ENCODE results near the gene ETS2. TPM values are rescaled to one million over a fixed set of nuclear protein-coding genes. Genes with fewer than 3 reads are reported as not detected.
A peak's percentile ranks its signal among the peaks of the same experiment; 100 is the strongest.

ETS2 gene
- total RNA-seq, 2 donors from 2014 or later = 110 to 185 TPM

DNA sequence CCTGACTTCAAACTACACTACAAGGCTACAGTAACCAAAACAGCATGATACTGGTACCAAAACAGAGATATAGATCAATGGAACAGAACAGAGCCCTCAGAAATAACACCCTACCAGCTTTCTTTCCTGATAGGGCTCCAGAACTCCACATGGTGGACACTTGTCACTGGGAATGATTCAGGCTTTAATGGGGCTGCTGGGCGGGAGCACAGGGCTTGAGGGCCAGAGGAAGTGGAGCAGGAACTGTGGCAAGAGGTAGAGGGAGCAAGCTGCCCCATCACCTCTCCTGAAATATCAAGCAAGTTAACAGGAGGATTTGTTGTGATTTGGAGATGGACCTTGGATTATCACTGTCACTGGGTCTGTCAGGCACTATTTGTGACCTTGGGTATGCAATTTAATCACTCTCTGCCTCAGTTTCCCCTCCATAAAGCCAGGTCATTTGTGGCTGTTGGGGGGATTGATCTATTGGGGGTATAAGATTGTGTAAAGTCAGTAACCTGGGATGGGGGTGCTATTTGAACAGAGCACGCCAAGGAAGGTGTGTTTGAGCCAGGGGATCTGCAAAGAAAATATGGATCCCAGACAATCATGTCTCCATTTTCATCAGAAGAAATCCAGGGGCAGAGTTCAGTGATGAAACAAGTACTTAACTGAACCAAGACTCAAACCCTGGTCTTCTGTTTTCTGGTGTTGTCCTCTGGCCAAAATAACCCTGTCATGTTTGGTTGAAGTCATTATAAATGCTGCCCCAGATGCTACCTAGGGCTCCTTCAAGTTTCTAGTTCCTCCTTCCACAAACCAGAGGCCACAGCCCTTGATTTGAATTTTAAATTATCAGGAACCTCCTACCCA, 25.2 kb downstream of the ETS2 start:
- no peak for TF ChIP-seq CTCF (IDR thresholded peaks at IDR 0.05)
- Histone ChIP-seq H3K36me3 (no peaks in the 10 kb centered on the region), H3K27me3 (no peaks in the 10 kb centered on the region), H3K4me3 (no peak overlapping the region), H3K4me1 (no peaks in the 10 kb centered on the region), H3K27ac (peak overlapping the region; percentile 23), H3K9me3 (no peaks in the 10 kb centered on the region), H3K9ac (ENCODE audit: low read depth in 2 of 2, low read length in 2 of 2) (no peak overlapping the region)
- intact Hi-C loops (cut with DNase I) = no loop called here
- peak; percentile 16 for DNase-seq

GRCh38 chr21:38831526-38832467, 26.1 kb downstream of the ETS2 start:
- Histone ChIP-seq H3K27me3 (no peaks in the 10 kb centered on the region), H3K9ac (ENCODE audit: low read depth in 2 of 2, low read length in 2 of 2) (no peak overlapping the region), H3K36me3 (no peaks in the 10 kb centered on the region), H3K4me3 (no peak overlapping the region), H3K27ac (peak overlapping the region; percentile 46), H3K4me1 (no peaks in the 10 kb centered on the region), H3K9me3 (no peaks in the 10 kb centered on the region)
- peak; percentile 77 for DNase-seq
- no peak for TF ChIP-seq CTCF (IDR thresholded peaks at IDR 0.05)
- intact Hi-C loops (cut with DNase I) = no loop called here

- no peaks in the 10 kb centered on the region for H3K9me3 ChIP-seq
- no peak overlapping the region for H3K9ac ChIP-seq (ENCODE audit: low read depth in 2 of 2, low read length in 2 of 2)
- no peak overlapping the region for H3K27ac ChIP-seq
- TF ChIP-seq CTCF (IDR thresholded peaks at IDR 0.05) = no peak
- H3K36me3 ChIP-seq = no peaks in the 10 kb centered on the region
- no peaks in the 10 kb centered on the region for H3K4me1 ChIP-seq
- H3K4me3 ChIP-seq = no peak overlapping the region
- intact Hi-C loops (cut with DNase I) = no loop called here
- DNase-seq = peak; percentile 15
- H3K27me3 ChIP-seq = no peaks in the 10 kb centered on the region
These were observed 26.9 kb downstream of the ETS2 start for GRCh38 chr21:38832664-38833063.

- DNase-seq = peak; percentile 16
- Histone ChIP-seq H3K9ac (ENCODE audit: low read depth in 2 of 2, low read length in 2 of 2) (no peak overlapping the region), H3K4me1 (no peaks in the 10 kb centered on the region), H3K4me3 (no peak overlapping the region), H3K27ac (no peak overlapping the region), H3K27me3 (no peaks in the 10 kb centered on the region), H3K36me3 (no peaks in the 10 kb centered on the region), H3K9me3 (no peaks in the 10 kb centered on the region)
- TF ChIP-seq CTCF (IDR thresholded peaks at IDR 0.05) = no peak
- intact Hi-C loops (cut with DNase I) = no loop called here
These were observed 27.4 kb downstream of the ETS2 start for GRCh38 chr21:38833117-38833516.

GRCh38 chr21:38834725-38835124, 29.0 kb downstream of the ETS2 start:
- no peaks in the 10 kb centered on the region for H3K9me3 ChIP-seq
- no peak for TF ChIP-seq CTCF (IDR thresholded peaks at IDR 0.05)
- intact Hi-C loops (cut with DNase I) = no loop called here
- no peak overlapping the region for H3K27ac ChIP-seq
- H3K9ac ChIP-seq (ENCODE audit: low read depth in 2 of 2, low read length in 2 of 2) = no peak overlapping the region
- H3K27me3 ChIP-seq = no peaks in the 10 kb centered on the region
- H3K36me3 ChIP-seq = no peaks in the 10 kb centered on the region
- peak; percentile 19 for DNase-seq
- H3K4me3 ChIP-seq = no peak overlapping the region
- H3K4me1 ChIP-seq = no peaks in the 10 kb centered on the region

Measured in colonic mucosa (tissue), 4 donors.